ENCODE data around the gene RAPGEF4.

The RAPGEF4 gene

DNA sequence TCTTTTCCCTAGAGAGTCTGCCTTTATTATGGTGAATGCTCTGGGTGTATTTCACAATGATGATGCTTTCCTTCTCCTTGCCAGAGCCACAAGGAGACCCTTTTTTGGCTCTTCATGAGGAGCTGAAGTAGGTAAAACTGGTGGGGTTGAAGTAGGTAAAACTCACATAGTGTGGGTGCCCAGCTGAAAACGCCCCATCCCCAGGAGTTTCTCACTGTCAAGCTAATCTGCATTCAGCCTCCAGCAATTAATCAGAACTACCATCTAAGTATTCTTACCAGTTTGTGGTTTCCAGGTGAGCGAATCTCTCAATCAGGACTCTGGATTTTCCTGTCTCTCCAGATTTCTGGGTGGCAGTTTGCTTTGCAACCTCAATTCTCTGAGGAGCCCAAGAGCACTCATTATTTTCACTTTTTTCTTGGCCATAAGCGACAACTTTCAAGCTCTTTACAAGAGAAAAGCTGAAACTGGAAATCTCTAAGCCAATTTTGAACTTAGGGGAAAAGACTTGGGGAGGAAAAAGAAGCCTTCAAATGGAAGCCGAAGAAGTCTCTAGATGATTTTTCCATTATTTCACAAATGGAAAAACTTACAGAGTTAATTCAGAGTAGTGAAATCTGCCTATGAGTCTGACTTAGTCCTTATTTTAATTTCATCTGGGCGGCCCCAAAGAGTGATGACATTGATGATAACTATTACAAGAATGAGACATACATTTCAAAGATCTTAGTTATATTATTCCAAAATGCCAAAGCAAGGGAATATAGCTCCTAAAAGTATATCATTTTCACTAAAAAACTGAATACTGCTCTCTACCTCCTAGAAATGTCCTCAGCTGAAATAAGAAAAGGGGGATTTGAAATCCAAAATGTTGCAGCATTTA, 218.6 kb downstream of the RAPGEF4 start:
- Histone ChIP-seq H3K36me3 (ENCODE audit: control insufficient read depth in 5 of 5, insufficient read depth in 5 of 5, low read length in 5 of 5) (no peaks in the 10 kb centered on the region), H3K27ac (ENCODE audit: low read depth, low read length) (no peak overlapping the region), H3K9ac (ENCODE audit: low read length in 5 of 5) (no peak overlapping the region), H3K27me3 (ENCODE audit: control insufficient read depth in 5 of 5, insufficient read depth in 4 of 5, low read length in 5 of 5) (no peaks in the 10 kb centered on the region), H3K4me3 (ENCODE audit: low read depth in 1 of 5, low read length in 5 of 5) (no peak overlapping the region), H3K9me3 (ENCODE audit: control insufficient read depth in 5 of 5, low read length in 5 of 5) (no peaks in the 10 kb centered on the region), H3K4me1 (ENCODE audit: control insufficient read depth in 5 of 5, insufficient read depth in 5 of 5, low read length in 5 of 5) (no peaks in the 10 kb centered on the region)

DNA sequence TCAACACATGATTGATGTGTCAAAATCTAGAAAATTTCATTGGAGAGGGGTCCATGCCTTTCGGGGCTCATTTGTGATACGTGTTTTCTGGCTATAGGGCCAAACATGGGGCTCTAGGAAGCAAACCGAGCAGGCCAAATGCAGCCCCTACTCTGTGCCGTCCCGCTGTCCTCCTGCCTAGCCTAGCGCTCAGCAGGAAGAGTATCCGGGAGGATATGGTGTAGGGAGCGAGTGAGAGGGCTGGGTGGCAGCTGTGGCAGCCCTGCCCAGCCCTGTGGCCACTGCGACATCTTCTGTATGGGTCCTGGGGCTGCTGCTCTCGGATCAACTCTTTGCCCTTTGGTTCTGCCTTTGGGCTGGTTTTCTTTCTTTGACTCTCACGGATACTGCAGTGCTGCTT, 219.9 kb downstream of the RAPGEF4 start:
- no peaks in the 10 kb centered on the region for H3K4me1 ChIP-seq (ENCODE audit: control insufficient read depth in 5 of 5, insufficient read depth in 5 of 5, low read length in 5 of 5)
- no peak overlapping the region for H3K4me3 ChIP-seq (ENCODE audit: low read depth in 1 of 5, low read length in 5 of 5)
- H3K36me3 ChIP-seq (ENCODE audit: control insufficient read depth in 5 of 5, insufficient read depth in 5 of 5, low read length in 5 of 5) = no peaks in the 10 kb centered on the region
- no peaks in the 10 kb centered on the region for H3K9me3 ChIP-seq (ENCODE audit: control insufficient read depth in 5 of 5, low read length in 5 of 5)
- no peak overlapping the region for H3K9ac ChIP-seq (ENCODE audit: low read length in 5 of 5)
- H3K27me3 ChIP-seq (ENCODE audit: control insufficient read depth in 5 of 5, insufficient read depth in 4 of 5, low read length in 5 of 5) = no peaks in the 10 kb centered on the region
- no peak overlapping the region for H3K27ac ChIP-seq (ENCODE audit: low read depth, low read length)

DNA sequence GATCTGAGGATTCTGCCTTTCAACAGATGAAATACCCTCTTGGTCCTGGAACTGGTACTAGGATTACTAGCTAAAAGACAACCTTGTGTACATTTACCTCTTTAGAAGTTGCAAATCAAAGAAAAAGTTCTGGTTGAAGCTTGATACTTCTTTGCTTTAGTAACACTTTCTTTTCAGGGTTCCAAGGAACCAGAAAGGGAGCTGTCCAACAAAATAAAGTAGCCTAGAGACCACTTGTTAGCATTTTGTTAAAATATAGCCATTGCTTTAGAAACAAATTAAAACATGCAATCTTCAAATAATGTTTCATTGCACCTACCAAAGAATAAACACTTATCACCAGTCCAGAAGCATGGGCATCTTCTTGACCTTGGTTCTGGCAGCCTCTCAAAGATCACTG, 222.1 kb downstream of the RAPGEF4 start:
- H3K27ac ChIP-seq (ENCODE audit: low read depth, low read length) = no peak overlapping the region

DNA sequence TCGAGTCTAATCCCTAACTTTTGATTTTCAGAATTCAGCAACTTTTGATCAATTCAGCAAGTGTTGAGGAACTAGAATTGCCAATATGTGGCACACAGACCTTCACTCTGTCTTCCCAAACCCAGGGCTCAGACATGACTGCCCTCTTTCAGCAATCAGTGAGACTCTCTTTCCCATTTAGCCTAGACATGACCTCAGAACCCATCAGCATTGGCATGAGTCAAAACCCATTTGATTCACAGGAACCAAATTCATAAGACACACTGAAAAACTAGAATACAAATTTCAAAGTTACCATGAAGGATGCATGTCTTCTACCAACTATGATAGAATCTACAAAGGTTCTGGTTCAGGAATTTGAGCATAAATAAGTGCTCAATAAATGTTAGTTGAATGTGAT, 226.4 kb downstream of the RAPGEF4 start:
- no peak overlapping the region for H3K9ac ChIP-seq (ENCODE audit: low read length in 5 of 5)
- H3K4me3 ChIP-seq (ENCODE audit: low read depth in 1 of 5, low read length in 5 of 5) = no peak overlapping the region
- H3K27me3 ChIP-seq (ENCODE audit: control insufficient read depth in 5 of 5, insufficient read depth in 4 of 5, low read length in 5 of 5) = no peaks in the 10 kb centered on the region
- no peaks in the 10 kb centered on the region for H3K9me3 ChIP-seq (ENCODE audit: control insufficient read depth in 5 of 5, low read length in 5 of 5)
- H3K27ac ChIP-seq (ENCODE audit: low read depth, low read length) = no peak overlapping the region
- H3K36me3 ChIP-seq (ENCODE audit: control insufficient read depth in 5 of 5, insufficient read depth in 5 of 5, low read length in 5 of 5) = peaks cover 0 to 4% (median 0%) of the 10 kb centered on the region in 5 donors
- peaks cover 2 to 20% (median 12%) of the 10 kb centered on the region in 5 donors for H3K4me1 ChIP-seq (ENCODE audit: control insufficient read depth in 5 of 5, insufficient read depth in 5 of 5, low read length in 5 of 5)

More for the DNA sequence above, 222.1 kb downstream of the RAPGEF4 start:
- Histone ChIP-seq H3K9ac (ENCODE audit: low read length in 5 of 5) (no peak overlapping the region), H3K4me3 (ENCODE audit: low read depth in 1 of 5, low read length in 5 of 5) (no peak overlapping the region), H3K9me3 (ENCODE audit: control insufficient read depth in 5 of 5, low read length in 5 of 5) (no peaks in the 10 kb centered on the region), H3K4me1 (ENCODE audit: control insufficient read depth in 5 of 5, insufficient read depth in 5 of 5, low read length in 5 of 5) (peaks cover 0 to 3% (median 0%) of the 10 kb centered on the region in 5 donors), H3K36me3 (ENCODE audit: control insufficient read depth in 5 of 5, insufficient read depth in 5 of 5, low read length in 5 of 5) (peaks cover 0 to 4% (median 0%) of the 10 kb centered on the region in 5 donors), H3K27me3 (ENCODE audit: control insufficient read depth in 5 of 5, insufficient read depth in 4 of 5, low read length in 5 of 5) (no peaks in the 10 kb centered on the region)

DNA sequence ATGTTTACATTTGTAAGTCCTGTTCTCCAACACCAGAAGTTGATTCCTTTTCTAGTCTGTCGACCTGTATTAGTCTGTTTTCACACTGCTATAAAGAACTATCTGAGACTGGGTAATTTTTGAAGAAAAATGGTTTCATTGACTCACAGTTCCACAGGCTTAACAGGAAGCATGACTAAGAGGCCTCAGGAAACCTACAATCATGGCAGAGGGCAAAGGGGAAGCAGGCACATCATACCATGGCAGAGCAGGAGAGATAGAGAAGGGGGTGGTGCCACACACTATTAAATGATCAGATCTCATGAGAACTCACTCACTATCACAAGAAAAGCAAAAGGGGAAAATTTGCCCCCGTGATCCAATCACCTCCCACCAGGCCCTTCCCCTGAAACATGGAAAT, 227.2 kb downstream of the RAPGEF4 start:
- Histone ChIP-seq H3K27ac (ENCODE audit: low read depth, low read length) (no peak overlapping the region), H3K4me1 (ENCODE audit: control insufficient read depth in 5 of 5, insufficient read depth in 5 of 5, low read length in 5 of 5) (peaks cover 5 to 27% (median 19%) of the 10 kb centered on the region in 5 donors), H3K27me3 (ENCODE audit: control insufficient read depth in 5 of 5, insufficient read depth in 4 of 5, low read length in 5 of 5) (no peaks in the 10 kb centered on the region), H3K9me3 (ENCODE audit: control insufficient read depth in 5 of 5, low read length in 5 of 5) (no peaks in the 10 kb centered on the region), H3K9ac (ENCODE audit: low read length in 5 of 5) (no peak overlapping the region), H3K36me3 (ENCODE audit: control insufficient read depth in 5 of 5, insufficient read depth in 5 of 5, low read length in 5 of 5) (peaks cover 0 to 4% (median 0%) of the 10 kb centered on the region in 5 donors), H3K4me3 (ENCODE audit: low read depth in 1 of 5, low read length in 5 of 5) (no peak overlapping the region)

DNA sequence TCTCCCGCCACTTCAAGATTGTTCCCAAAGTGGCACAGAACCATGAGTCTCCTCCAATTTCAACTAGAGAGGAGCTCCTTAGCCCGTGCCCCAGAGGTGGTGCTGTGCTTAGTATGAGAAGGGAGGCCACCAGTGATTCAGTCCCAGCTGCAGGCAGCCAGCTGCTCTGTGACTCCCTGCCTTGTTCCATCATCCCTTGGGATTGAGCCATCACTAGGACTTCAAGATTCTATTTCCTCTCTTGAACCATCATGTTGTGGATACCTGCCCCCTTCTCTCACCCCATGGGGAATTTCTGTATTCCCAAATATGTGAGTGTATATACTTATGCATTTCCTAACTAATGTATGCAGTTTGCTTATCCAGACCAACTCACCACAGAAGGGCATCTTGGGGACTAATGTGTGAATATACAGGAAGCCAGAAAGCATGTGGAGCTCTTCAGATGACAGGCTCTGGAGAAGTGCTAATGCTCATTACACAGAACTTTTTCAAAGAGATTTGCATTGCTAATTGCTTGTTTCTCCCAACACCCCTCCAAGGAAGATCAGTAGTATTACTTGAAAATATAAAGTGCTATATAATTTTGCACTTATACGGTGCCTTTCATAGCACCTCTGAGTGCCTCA, 229.0 kb downstream of the RAPGEF4 start:
- no peak overlapping the region for H3K27ac ChIP-seq (ENCODE audit: low read depth, low read length)
- peaks cover 0 to 4% (median 0%) of the 10 kb centered on the region in 5 donors for H3K36me3 ChIP-seq (ENCODE audit: control insufficient read depth in 5 of 5, insufficient read depth in 5 of 5, low read length in 5 of 5)
- peaks cover 13 to 45% (median 34%) of the 10 kb centered on the region in 5 donors for H3K4me1 ChIP-seq (ENCODE audit: control insufficient read depth in 5 of 5, insufficient read depth in 5 of 5, low read length in 5 of 5)

DNA sequence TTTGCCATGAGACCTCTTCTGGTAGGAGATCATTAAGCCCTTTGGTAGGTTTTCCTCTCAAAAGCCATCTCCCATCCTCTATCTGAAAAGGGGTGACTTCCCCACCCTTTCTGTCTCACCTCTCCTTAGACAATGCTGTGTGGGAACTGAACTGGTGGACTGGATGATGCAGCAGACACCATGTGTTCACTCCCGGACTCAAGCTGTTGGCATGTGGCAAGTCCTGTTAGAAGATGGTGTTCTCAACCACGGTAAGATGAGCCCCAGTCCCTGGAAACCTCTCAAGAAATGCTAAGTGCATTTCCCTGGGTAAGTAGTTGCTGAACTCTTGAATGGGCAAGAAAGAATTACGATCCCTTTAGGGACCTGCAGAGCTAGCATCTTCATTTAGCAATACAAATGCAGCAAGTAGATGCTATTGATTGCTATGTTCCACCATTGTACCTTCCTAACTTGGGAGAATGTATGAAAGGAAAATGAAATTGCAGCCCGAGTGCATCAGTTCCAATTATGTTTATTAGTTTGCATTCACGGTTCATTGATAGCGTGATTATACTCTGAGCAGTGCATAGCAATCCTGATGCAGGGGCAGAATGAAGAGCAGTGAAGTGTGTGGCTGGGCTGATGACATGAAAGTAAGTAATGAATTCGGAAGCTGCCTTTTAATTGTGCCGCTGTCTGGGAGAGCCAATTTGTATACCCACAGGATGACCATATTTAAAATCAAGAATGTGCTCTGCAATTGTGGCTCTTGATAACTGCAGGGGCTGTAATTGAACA, 230.0 kb downstream of the RAPGEF4 start:
- H3K9me3 ChIP-seq (ENCODE audit: control insufficient read depth in 5 of 5, low read length in 5 of 5) = no peaks in the 10 kb centered on the region
- H3K27ac ChIP-seq (ENCODE audit: low read depth, low read length) = peak overlapping the region; percentile 55
- H3K27me3 ChIP-seq (ENCODE audit: control insufficient read depth in 5 of 5, insufficient read depth in 4 of 5, low read length in 5 of 5) = no peaks in the 10 kb centered on the region
- no peak overlapping the region for H3K9ac ChIP-seq (ENCODE audit: low read length in 5 of 5)
- no peak overlapping the region for H3K4me3 ChIP-seq (ENCODE audit: low read depth in 1 of 5, low read length in 5 of 5)
- peaks cover 0 to 4% (median 0%) of the 10 kb centered on the region in 5 donors for H3K36me3 ChIP-seq (ENCODE audit: control insufficient read depth in 5 of 5, insufficient read depth in 5 of 5, low read length in 5 of 5)
- H3K4me1 ChIP-seq (ENCODE audit: control insufficient read depth in 5 of 5, insufficient read depth in 5 of 5, low read length in 5 of 5) = peaks cover 13 to 55% (median 42%) of the 10 kb centered on the region in 5 donors

More for the DNA sequence above, 229.0 kb downstream of the RAPGEF4 start:
- H3K9me3 ChIP-seq (ENCODE audit: control insufficient read depth in 5 of 5, low read length in 5 of 5) = no peaks in the 10 kb centered on the region
- H3K27me3 ChIP-seq (ENCODE audit: control insufficient read depth in 5 of 5, insufficient read depth in 4 of 5, low read length in 5 of 5) = no peaks in the 10 kb centered on the region
- H3K9ac ChIP-seq (ENCODE audit: low read length in 5 of 5) = no peak overlapping the region
- H3K4me3 ChIP-seq (ENCODE audit: low read depth in 1 of 5, low read length in 5 of 5) = no peak overlapping the region

DNA sequence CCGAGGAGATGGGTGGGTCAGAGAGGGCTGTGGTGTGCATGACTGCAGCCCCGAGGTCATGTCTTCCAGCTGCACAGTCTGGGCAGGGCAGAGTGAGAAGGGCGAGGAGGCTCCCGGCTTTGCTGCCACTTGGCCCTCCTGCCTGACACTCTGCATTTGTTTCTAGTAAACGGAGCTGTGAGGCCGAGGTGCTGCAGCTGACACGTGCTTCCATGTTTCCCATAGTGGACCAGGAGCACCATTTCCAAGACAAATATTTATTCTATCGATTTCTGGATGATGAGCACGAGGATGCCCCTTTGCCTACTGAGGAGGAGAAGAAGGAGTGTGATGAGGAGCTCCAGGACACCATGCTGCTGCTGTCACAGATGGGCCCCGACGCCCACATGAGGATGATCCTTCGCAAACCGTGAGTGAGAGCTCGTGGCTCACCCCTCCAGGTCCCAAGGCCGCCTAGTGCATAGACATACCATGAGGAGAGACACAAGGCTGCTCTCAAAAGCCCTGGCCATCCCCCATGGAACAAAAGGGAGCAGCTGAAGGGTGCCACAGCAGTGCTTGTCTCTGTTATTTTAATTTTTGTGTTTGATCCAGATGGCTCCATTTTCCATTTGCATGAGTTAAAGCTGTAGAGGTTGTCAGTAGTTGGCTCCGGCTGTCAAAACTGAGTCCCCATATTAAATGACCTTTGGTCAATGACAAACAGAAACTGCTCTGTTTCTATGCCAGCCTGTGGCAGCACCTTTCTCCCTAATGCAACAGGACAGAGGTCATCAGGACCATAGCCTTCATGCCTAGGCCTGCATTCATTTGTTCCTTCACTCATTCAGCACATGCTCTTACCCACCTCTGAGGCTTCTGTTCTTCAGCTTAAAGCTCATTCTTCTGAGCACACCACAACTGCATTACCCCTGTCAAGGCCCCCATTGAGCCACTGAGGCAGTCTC, 231.7 kb downstream of the RAPGEF4 start:
- Histone ChIP-seq H3K27me3 (ENCODE audit: control insufficient read depth in 5 of 5, insufficient read depth in 4 of 5, low read length in 5 of 5) (no peaks in the 10 kb centered on the region), H3K9me3 (ENCODE audit: control insufficient read depth in 5 of 5, low read length in 5 of 5) (no peaks in the 10 kb centered on the region), H3K27ac (ENCODE audit: low read depth, low read length) (peak overlapping the region; percentile 55), H3K36me3 (ENCODE audit: control insufficient read depth in 5 of 5, insufficient read depth in 5 of 5, low read length in 5 of 5) (no peaks in the 10 kb centered on the region), H3K9ac (ENCODE audit: low read length in 5 of 5) (peak overlapping the region in 2 of 5 donors; percentile 20 to 39), H3K4me3 (ENCODE audit: low read depth in 1 of 5, low read length in 5 of 5) (peak overlapping the region in 1 of 5 donors; percentile 33), H3K4me1 (ENCODE audit: control insufficient read depth in 5 of 5, insufficient read depth in 5 of 5, low read length in 5 of 5) (peaks cover 13 to 61% (median 42%) of the 10 kb centered on the region in 5 donors)

DNA sequence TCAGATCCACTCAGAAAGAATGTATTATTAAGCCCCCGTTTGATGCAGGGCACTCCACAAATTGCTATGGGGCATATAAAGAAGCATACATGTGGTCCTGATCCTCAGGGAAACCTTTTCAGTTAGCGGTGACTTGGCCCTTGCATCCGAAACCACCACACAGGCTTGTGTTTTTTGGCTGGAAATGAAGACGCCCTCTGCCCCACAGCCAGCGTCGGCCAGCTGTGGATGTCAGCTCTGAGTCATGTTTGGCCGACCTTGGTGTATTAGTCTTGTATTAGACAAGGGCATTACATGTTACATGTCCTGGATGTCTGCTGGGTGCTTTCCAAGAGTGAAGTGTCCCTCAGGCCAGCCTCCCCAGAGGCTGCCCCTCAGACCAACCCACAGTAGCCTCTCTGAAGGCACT, 232.4 kb downstream of the RAPGEF4 start:
- Histone ChIP-seq H3K27ac (ENCODE audit: low read depth, low read length) (peak overlapping the region; percentile 77), H3K4me3 (ENCODE audit: low read depth in 1 of 5, low read length in 5 of 5) (peak overlapping the region in 1 of 5 donors; percentile 33), H3K9me3 (ENCODE audit: control insufficient read depth in 5 of 5, low read length in 5 of 5) (no peaks in the 10 kb centered on the region), H3K27me3 (ENCODE audit: control insufficient read depth in 5 of 5, insufficient read depth in 4 of 5, low read length in 5 of 5) (no peaks in the 10 kb centered on the region), H3K36me3 (ENCODE audit: control insufficient read depth in 5 of 5, insufficient read depth in 5 of 5, low read length in 5 of 5) (no peaks in the 10 kb centered on the region), H3K9ac (ENCODE audit: low read length in 5 of 5) (peak overlapping the region in 2 of 5 donors; percentile 20 to 39), H3K4me1 (ENCODE audit: control insufficient read depth in 5 of 5, insufficient read depth in 5 of 5, low read length in 5 of 5) (peaks cover 13 to 60% (median 40%) of the 10 kb centered on the region in 5 donors)
